HepG2 (cell line): Measurements from ENCODE around the gene PLXNA4. TPM values are rescaled to one million over a fixed set of nuclear protein-coding genes. Genes with fewer than 3 reads are reported as not detected.

Experiments
- ATAC-seq: fragments of 200-7000 bp; cut with Tn5 transposase; 3 replicates; pipeline ENCODE4 v1.9.1; 2020; ENCODE audit warnings: mild to moderate bottlenecking, moderate library complexity
- BruUV-seq: library from RNA; stranded (reverse); fragments of 400-500 nt; replicated peaks from 2 replicates; lab custom pipeline; 2021; lab: Mats Ljungman, UMichigan
- CTCF ChIA-PET: fragments of 300-600 bp; formaldehyde crosslinking; extraction: SDS; loops from one replicate; lab custom pipeline; 2021; ENCODE audit warnings: low total read pairs, inconsistent platforms, low intra/inter-chr PET ratio; lab: Yijun Ruan, JAX
- POLR2A ChIA-PET: fragments of 350-600 bp; sonication (Branson Sonifier 250); formaldehyde crosslinking; loops from one replicate; lab custom pipeline; 2020; ENCODE audit warnings: antibody characterized with exemption, inconsistent platforms; lab: Yijun Ruan, JAX
- DNase-seq: peaks from one replicate; pipeline ENCODE4 v3.0.0-alpha.2; 2015; ENCODE audit warnings: low spot score
- FAIRE-seq: peaks from 3 replicates; lab custom pipeline; 2011; peaks lifted over from hg19 to GRCh38; lab: Jason Lieb, UNC
- H2AFZ ChIP-seq: one replicate; pipeline ENCODE4 v1.6.1; 2011; ENCODE audit warnings: low read length, inconsistent platforms
- H3K27ac ChIP-seq: fragments of 300-600 bp; 3 replicates; pipeline ENCODE4 v1.8.0; 2011; ENCODE audit warnings: mixed run types, mild to moderate bottlenecking, mixed read lengths, low read length, inconsistent platforms; ENCODE audit not compliant: insufficient read depth; ENCODE audit errors: extremely low read length
- H3K27me3 ChIP-seq, 2 experiments: fragments of 200-600 bp in 1 of 2; 2 replicates in 1 of 2; 3 replicates in 1 of 2; pipeline versions ENCODE4 v1.6.0 to v1.8.0; 2011; ENCODE audit warnings: low read length in 2 of 2, mild to moderate bottlenecking in 2 of 2, moderate library complexity in 2 of 2, inconsistent platforms in 1 of 2; ENCODE audit not compliant: insufficient read depth in 2 of 2, control insufficient read depth in 1 of 2
- H3K36me3 ChIP-seq, 2 experiments: fragments of 200-600 bp in 1 of 2; replicated peaks in 1 of 2; 2 replicates in 1 of 2; 3 replicates in 1 of 2; pipeline versions ENCODE4 v1.5.1 to v1.8.0; 2011; ENCODE audit warnings: low read length in 2 of 2, inconsistent platforms in 1 of 2; ENCODE audit not compliant: insufficient read depth in 2 of 2, control insufficient read depth in 1 of 2
- H3K4me1 ChIP-seq: 2 replicates; pipeline ENCODE4 v1.5.1; 2012; ENCODE audit warnings: low read length, inconsistent platforms; ENCODE audit not compliant: insufficient read depth
- H3K4me2 ChIP-seq: 2 replicates; pipeline ENCODE4 v1.6.0; 2011; ENCODE audit warnings: low read depth, low read length, inconsistent platforms
- H3K4me3 ChIP-seq, 3 experiments: fragments of 200-600 bp in 1 of 3; sonication (generic), shearing (Covaris generic) in 1 of 3; replicated peaks in 1 of 3; 2 replicates each; pipeline ENCODE4 v1.5.1; 2011 to 2016; ENCODE audit warnings: low read length in 3 of 3, inconsistent platforms in 2 of 3, low read depth in 2 of 3, mild to moderate bottlenecking in 2 of 3, control low read depth in 1 of 3, mixed read lengths in 1 of 3; ENCODE audit not compliant: insufficient read depth in 1 of 3
- H3K79me2 ChIP-seq: one replicate; pipeline ENCODE4 v1.6.1; 2011; ENCODE audit warnings: low read length, inconsistent platforms; ENCODE audit not compliant: insufficient read depth
- H3K9ac ChIP-seq: 2 replicates; pipeline ENCODE4 v1.6.0; 2011; ENCODE audit warnings: mild to moderate bottlenecking, low read depth, low read length, inconsistent platforms; ENCODE audit not compliant: insufficient read depth
- H3K9me3 ChIP-seq: 2 replicates; pipeline ENCODE4 v1.5.1; 2012; ENCODE audit warnings: mild to moderate bottlenecking, low read length
- H4K20me1 ChIP-seq: 2 replicates; pipeline ENCODE4 v1.6.0; 2011; ENCODE audit warnings: inconsistent platforms, mild to moderate bottlenecking, low read length, moderate library complexity; ENCODE audit not compliant: insufficient read depth
- CCAR2 ChIP-seq: fragments of 200-400 bp; formaldehyde crosslinking; optimal IDR thresholded peaks from 2 replicates; pipeline ENCODE3; 2018; ENCODE audit warnings: low read depth, mild to moderate bottlenecking, low read length, moderate library complexity
- CEBPB ChIP-seq: IDR thresholded peaks from 2 replicates; pipeline ENCODE4 v1.6.1; 2011; ENCODE audit warnings: low read depth, low read length, improper control_type of control experiment, borderline replicate concordance
- CEBPG ChIP-seq: IDR thresholded peaks from 2 replicates; pipeline ENCODE4 v1.6.1; 2016
- FOSL1 ChIP-seq: sonication (generic); formaldehyde crosslinking; IDR thresholded peaks from 2 replicates; pipeline ENCODE4 v1.9.0; 2021; ENCODE audit warnings: missing genetic modification reagents, borderline replicate concordance
- HNF4A ChIP-seq: sonication (generic); formaldehyde crosslinking; IDR thresholded peaks from 2 replicates; pipeline ENCODE4 v1.4.0; 2020; ENCODE audit warnings: missing genetic modification reagents
- NFE2L1 ChIP-seq: sonication (generic); formaldehyde crosslinking; IDR thresholded peaks from 2 replicates; pipeline ENCODE4 v1.4.0; 2020; ENCODE audit warnings: missing genetic modification reagents, mild to moderate bottlenecking, borderline replicate concordance
- NFE2L2 ChIP-seq: fragments of 150-350 bp; IDR thresholded peaks from 2 replicates; pipeline ENCODE4 v1.6.1; 2014; ENCODE audit warnings: low read length
- NFKB2 ChIP-seq: sonication (generic); formaldehyde crosslinking; IDR thresholded peaks from 2 replicates; pipeline ENCODE4 v1.4.0; 2020; ENCODE audit warnings: missing genetic modification reagents, borderline replicate concordance
- PATZ1 ChIP-seq: sonication (generic); formaldehyde crosslinking; IDR thresholded peaks from 2 replicates; pipeline ENCODE4 v1.4.0; 2020; ENCODE audit warnings: missing genetic modification reagents
- REXO4 ChIP-seq: sonication (generic); formaldehyde crosslinking; IDR thresholded peaks from 2 replicates; pipeline ENCODE4 v1.8.0; 2022; ENCODE audit warnings: missing genetic modification reagents, mild to moderate bottlenecking, borderline replicate concordance
- SALL2 ChIP-seq: sonication (generic); formaldehyde crosslinking; IDR thresholded peaks from 2 replicates; pipeline ENCODE4 v1.8.1; 2023; ENCODE audit warnings: mild to moderate bottlenecking, missing genetic modification reagents, inconsistent platforms
- TBL1XR1 ChIP-seq: fragments of 150-350 bp; IDR thresholded peaks from 2 replicates; pipeline ENCODE4 v1.6.1; 2014; ENCODE audit warnings: borderline replicate concordance, low read length; ENCODE audit not compliant: partially characterized antibody
- ZFAT ChIP-seq: sonication (generic); formaldehyde crosslinking; conservative IDR thresholded peaks from 2 replicates; pipeline ENCODE4 v1.8.1; 2023; ENCODE audit warnings: missing genetic modification reagents, inconsistent platforms
- ZNF12 ChIP-seq: sonication (generic); formaldehyde crosslinking; IDR thresholded peaks from 2 replicates; pipeline ENCODE4 v1.5.0; 2020; ENCODE audit warnings: missing genetic modification reagents
- ZNF281 ChIP-seq: sonication (generic); formaldehyde crosslinking; IDR thresholded peaks from 2 replicates; pipeline ENCODE4 v1.4.0; 2020; ENCODE audit warnings: missing genetic modification reagents, borderline replicate concordance
- WGBS: methylation state at CpG from one replicate; pipeline ENCODE4 v1.1.6; 2017; ENCODE audit warnings: low lambda C conversion rate; 5-methylcytosine and 5-hydroxymethylcytosine counted together
- in situ Hi-C: cut with HindIII; loops from 2 replicates; pipeline ENCODE4 v1.10.0; 2017; ENCODE audit warnings: low pct_unique_long_range_greater_than_20kb; ENCODE audit not compliant: extremely low pct_ligation_motif_present
- intact Hi-C: fragments of 100-400 bp; cut with micrococcal nuclease; formaldehyde crosslinking; loops from one replicate; pipeline ENCODE4 v1.10.0; 2022; ENCODE audit not compliant: unreplicated experiment
- polyA plus RNA-seq, 8 experiments: library from polyadenylated mRNA; depleted of rRNA in 3 of 8; stranded (reverse) in 7 of 8; unstranded in 1 of 8; fragments of >200 nt; fragmentation: Illumina TruSeq in 4 of 8; extraction: Trizol in 4 of 8; gene quantifications; 2 replicates each; pipeline versions ENCODE4 v1.2.1 to v1.2.3, GENCODE V29; 2011 to 2016; ENCODE audit warnings: low read depth in 4 of 8, missing spikeins in 1 of 8, mixed read lengths in 1 of 8; ENCODE audit not compliant: insufficient read depth in 1 of 8
- total RNA-seq, 5 experiments: library from RNA; depleted of rRNA; stranded (reverse); fragments of >200 nt; fragmentation: Illumina TruSeq; extraction: Trizol; gene quantifications; 2 replicates each; pipeline ENCODE4 v1.2.3, GENCODE V29; 2016; ENCODE audit warnings: low read depth in 1 of 5

Gene PLXNA4
- total and polyA plus RNA-seq, 2 of the 13 experiments (the other 11 are each of a cell fraction or from before 2014, with no cell fraction given), result 0.01 to 0.04 TPM

GRCh38 chr7:132380059-132380458 lies 196.2 kb downstream of the PLXNA4 start:
- no peaks in the 10 kb centered on the region for H4K20me1 ChIP-seq
- intact Hi-C loops, result no loop called here
- no TSS peak for BruUV-seq
- TF ChIP-seq NFE2L2 (no peak), TBL1XR1 (no peak), SALL2 (CRISPR knock-in tag) (no peak), PATZ1 (peak; percentile 33; the same call in 1 of the 2 replicates), CEBPB (peak; percentile 2; the same call in 1 of the 2 replicates)
- no peak overlapping the region for H3K4me3 ChIP-seq
- FAIRE-seq, result no peak
- H3K9me3 ChIP-seq, result no peaks in the 10 kb centered on the region
- no peaks in the 10 kb centered on the region; a peak in 1 of 5 replicates for H3K27me3 ChIP-seq
- H3K79me2 ChIP-seq, result no peaks in the 10 kb centered on the region
- H2AFZ ChIP-seq, result no peak overlapping the region
- in situ Hi-C loops, result no loop called here
- WGBS, result 43% methylated on average over 2 of the region's 3 CpGs
- ChIA-PET CTCF (no interaction called here), POLR2A (no interaction called here)
- no peaks in the 10 kb centered on the region for H3K36me3 ChIP-seq
- no peak overlapping the region for H3K4me2 ChIP-seq
- peak; percentile 15 for DNase-seq
- no peaks in the 10 kb centered on the region for H3K4me1 ChIP-seq
- ATAC-seq, result peak; percentile 61; the same call in 2 of the 3 replicates
- H3K9ac ChIP-seq, result no peak overlapping the region
- H3K27ac ChIP-seq, result no peak overlapping the region

- 70% methylated on average over 1 of the region's 1 CpG for WGBS
- H2AFZ ChIP-seq, result no peak overlapping the region
- intact Hi-C loops, result no loop called here
- DNase-seq, result no peak
- H3K79me2 ChIP-seq, result no peaks in the 10 kb centered on the region
- BruUV-seq, result no TSS peak
- H4K20me1 ChIP-seq, result no peaks in the 10 kb centered on the region
- H3K27me3 ChIP-seq, result no peaks in the 10 kb centered on the region; a peak in 1 of 5 replicates
- ATAC-seq, result no peak
- H3K36me3 ChIP-seq, result no peaks in the 10 kb centered on the region
- no peak overlapping the region for H3K4me2 ChIP-seq
- CTCF ChIA-PET, result no interaction called here
- in situ Hi-C loops, result no loop called here
- H3K4me3 ChIP-seq, result no peak overlapping the region
- POLR2A ChIA-PET, result no interaction called here
- H3K9ac ChIP-seq, result no peak overlapping the region
- no peak overlapping the region for H3K27ac ChIP-seq
- TF ChIP-seq NFE2L1 (CRISPR knock-in tag), result no peak
- no peak for TF ChIP-seq CEBPG (CRISPR knock-in tag)
- TF ChIP-seq REXO4 (CRISPR knock-in tag), result no peak
- no peak for TF ChIP-seq ZFAT (CRISPR knock-in tag)
- TF ChIP-seq NFKB2 (CRISPR knock-in tag), result no peak
- TF ChIP-seq FOSL1, result no peak
- TF ChIP-seq CCAR2, result no peak
- TF ChIP-seq ZNF281 (CRISPR knock-in tag), result no peak
- TF ChIP-seq HNF4A, result no peak
- TF ChIP-seq ZNF12 (CRISPR knock-in tag), result no peak
- H3K9me3 ChIP-seq, result no peaks in the 10 kb centered on the region
- no peaks in the 10 kb centered on the region for H3K4me1 ChIP-seq
- no peak for FAIRE-seq
Observed at GRCh38 chr7:132379292-132379691, 197.0 kb downstream of the PLXNA4 start.
